Fibroblast of pulmonary artery (primary cell): ENCODE results near the gene ADAMTS13.

Experiments
- DNase-seq: peaks from one replicate; pipeline ENCODE4 v3.0.0-alpha.2; 2010; ENCODE audit warnings: low read depth
- H3K4me3 ChIP-seq: replicated peaks from 2 replicates; pipeline ENCODE4 v1.5.1; 2011; ENCODE audit warnings: low read depth, mild to moderate bottlenecking, control low read depth, low read length, moderate library complexity
- CTCF ChIP-seq: IDR thresholded peaks from 2 replicates; pipeline ENCODE4 v1.5.1; 2011; ENCODE audit warnings: mild to moderate bottlenecking, control low read depth, low read length, inconsistent platforms; ENCODE audit errors: missing control alignments

ADAMTS13 gene

GRCh38 chr9:133471551-133472276 lies 49.5 kb downstream of the ADAMTS13 start:
- DNase-seq, result no peak
- no peak for TF ChIP-seq CTCF
- no peak overlapping the region for H3K4me3 ChIP-seq

GRCh38 chr9:133472277-133472645 lies 50.1 kb downstream of the ADAMTS13 start:
- TF ChIP-seq CTCF, result no peak
- H3K4me3 ChIP-seq, result no peak overlapping the region
- no peak for DNase-seq

GRCh38 chr9:133472753-133473378 lies 50.7 kb downstream of the ADAMTS13 start:
- DNase-seq, result no peak
- H3K4me3 ChIP-seq, result no peak overlapping the region
- TF ChIP-seq CTCF, result no peak

DNA sequence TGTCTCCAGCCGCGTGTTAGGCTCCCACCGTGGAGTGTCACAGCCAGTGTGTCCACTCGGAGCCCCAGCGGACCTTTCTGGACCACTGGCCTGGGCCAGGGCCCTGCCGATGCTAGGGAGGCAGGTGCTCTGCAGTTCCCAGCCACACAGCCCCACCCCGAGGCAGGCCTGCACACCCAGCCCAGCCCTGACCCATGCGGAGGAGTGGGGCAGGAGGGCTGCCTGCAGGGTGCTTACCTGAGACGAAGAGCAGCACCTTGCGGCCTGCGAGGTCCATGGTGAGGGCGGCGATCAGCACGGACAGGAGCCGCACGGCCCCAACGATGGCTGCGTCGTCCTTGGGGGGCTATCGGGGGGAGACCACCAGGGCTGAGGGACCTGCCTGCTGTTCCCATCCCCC lies 51.6 kb downstream of the ADAMTS13 start:
- no peak overlapping the region for H3K4me3 ChIP-seq
- no peak for TF ChIP-seq CTCF
- no peak for DNase-seq

GRCh38 chr9:133474215-133474614 lies 52.0 kb downstream of the ADAMTS13 start:
- TF ChIP-seq CTCF, result no peak
- DNase-seq, result no peak
- no peak overlapping the region for H3K4me3 ChIP-seq

DNA sequence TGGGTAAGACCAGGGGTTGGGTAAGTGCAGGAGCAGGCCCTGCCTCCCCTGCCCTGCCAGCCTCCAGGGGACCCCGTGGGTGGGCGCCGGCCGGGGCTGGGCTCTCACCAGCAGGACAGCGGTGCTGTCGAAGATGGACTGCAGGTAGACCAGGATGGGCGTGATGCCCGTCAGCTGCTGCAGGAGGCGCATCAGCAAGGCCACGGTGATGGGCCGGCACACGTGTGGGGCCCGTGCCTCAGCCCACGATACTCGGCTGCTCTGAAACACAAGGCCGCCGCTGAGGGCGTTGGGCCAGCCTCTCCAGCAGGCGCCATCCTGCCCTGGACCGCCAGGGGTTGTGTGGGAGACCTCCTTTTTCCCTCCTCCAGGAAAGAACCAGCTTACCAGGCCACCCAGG lies 52.7 kb downstream of the ADAMTS13 start:
- no peak for DNase-seq
- no peak for TF ChIP-seq CTCF
- no peak overlapping the region for H3K4me3 ChIP-seq
